ENCODE results near the gene EFS. TPM values are rescaled to one million over a fixed set of nuclear protein-coding genes. Genes with fewer than 3 reads are reported as not detected.

EFS gene
- polyA plus RNA-seq, 3 donors: not detected

GRCh38 chr14:23405516-23406025, 40.6 kb upstream of the EFS start:
- no peak for DNase-seq
- H3K36me3 ChIP-seq (replicated peaks in 1 of 2; ENCODE audit: control insufficient read depth in 1 of 2, insufficient read depth in 2 of 2, low read length in 2 of 2): no peaks in the 10 kb centered on the region
- no peak overlapping the region for H3K9ac ChIP-seq (ENCODE audit: insufficient read depth, low read length, poor library complexity, severe bottlenecking)
- H3K27me3 Mint-ChIP-seq (ENCODE audit: low read depth in 3 of 3): peaks cover 3 to 23% (median 3%) of the 10 kb centered on the region in 3 donors
- no peak overlapping the region for H3K27ac Mint-ChIP-seq
- intact Hi-C loops (cut with micrococcal nuclease): no loop called here
- 84% methylated on average over 10 of the region's 13 CpGs for WGBS (ENCODE audit: insufficient coverage)
- no peaks in the 10 kb centered on the region for H3K27me3 ChIP-seq (ENCODE audit: control insufficient read depth in 2 of 2, insufficient read depth in 2 of 2, low read length in 2 of 2)
- no peak for TF ChIP-seq CTCF (IDR thresholded peaks at IDR 0.05)
- peaks cover 5 to 7% of the 10 kb centered on the region in 2 donors for H3K4me1 ChIP-seq (ENCODE audit: control insufficient read depth in 1 of 2, insufficient read depth in 2 of 2, low read length in 2 of 2)
- no peak overlapping the region for H3K27ac ChIP-seq (ENCODE audit: low read depth in 1 of 2, low read length in 2 of 2)
- H4K20me1 ChIP-seq (ENCODE audit: insufficient read depth, low read length): no peaks in the 10 kb centered on the region
- no peaks in the 10 kb centered on the region for H3K9me3 Mint-ChIP-seq
- no peak overlapping the region for H3K4me2 ChIP-seq (replicated peaks; ENCODE audit: extremely low read depth, low read length, poor library complexity, severe bottlenecking)
- no peak overlapping the region for H3K4me3 Mint-ChIP-seq
- peaks cover 17% of the 10 kb centered on the region for H3K4me1 Mint-ChIP-seq
- no peaks in the 10 kb centered on the region for H3K79me2 ChIP-seq (ENCODE audit: insufficient read depth, low read length)
- H3K4me3 ChIP-seq (replicated peaks in 1 of 3; ENCODE audit: low read depth in 2 of 3, low read length in 3 of 3): no peak overlapping the region
- no peaks in the 10 kb centered on the region for H3K9me3 ChIP-seq (replicated peaks in 1 of 2; ENCODE audit: control insufficient read depth in 1 of 2, insufficient read depth in 1 of 2, low read length in 2 of 2)
- no peak overlapping the region for H2AFZ ChIP-seq (ENCODE audit: insufficient read depth, low read depth, low read length, poor library complexity, severe bottlenecking)
- H3K36me3 Mint-ChIP-seq: no peaks in the 10 kb centered on the region

- no peak overlapping the region for H3K4me2 ChIP-seq (replicated peaks; ENCODE audit: extremely low read depth, low read length, poor library complexity, severe bottlenecking)
- Mint-ChIP-seq H3K9me3 (no peaks in the 10 kb centered on the region), H3K4me1 (peaks cover 19% of the 10 kb centered on the region), H3K27ac (no peak overlapping the region), H3K27me3 (ENCODE audit: low read depth in 3 of 3) (peaks cover 3 to 22% (median 3%) of the 10 kb centered on the region in 3 donors), H3K4me3 (no peak overlapping the region), H3K36me3 (no peaks in the 10 kb centered on the region)
- H3K4me3 ChIP-seq (replicated peaks in 1 of 3; ENCODE audit: low read depth in 2 of 3, low read length in 3 of 3): no peak overlapping the region
- DNase-seq: no peak
- no peaks in the 10 kb centered on the region for H3K36me3 ChIP-seq (replicated peaks in 1 of 2; ENCODE audit: control insufficient read depth in 1 of 2, insufficient read depth in 2 of 2, low read length in 2 of 2)
- no peaks in the 10 kb centered on the region for H3K9me3 ChIP-seq (replicated peaks in 1 of 2; ENCODE audit: control insufficient read depth in 1 of 2, insufficient read depth in 1 of 2, low read length in 2 of 2)
- no peak overlapping the region for H3K9ac ChIP-seq (ENCODE audit: insufficient read depth, low read length, poor library complexity, severe bottlenecking)
- 92% methylated on average over 8 of the region's 10 CpGs for WGBS (ENCODE audit: insufficient coverage)
- intact Hi-C loops (cut with micrococcal nuclease): no loop called here
- peaks cover 5 to 7% of the 10 kb centered on the region in 2 donors for H3K4me1 ChIP-seq (ENCODE audit: control insufficient read depth in 1 of 2, insufficient read depth in 2 of 2, low read length in 2 of 2)
- no peaks in the 10 kb centered on the region for H3K79me2 ChIP-seq (ENCODE audit: insufficient read depth, low read length)
- H2AFZ ChIP-seq (ENCODE audit: insufficient read depth, low read depth, low read length, poor library complexity, severe bottlenecking): no peak overlapping the region
- H3K27ac ChIP-seq (ENCODE audit: low read depth in 1 of 2, low read length in 2 of 2): no peak overlapping the region
- H3K27me3 ChIP-seq (ENCODE audit: control insufficient read depth in 2 of 2, insufficient read depth in 2 of 2, low read length in 2 of 2): no peaks in the 10 kb centered on the region
- H4K20me1 ChIP-seq (ENCODE audit: insufficient read depth, low read length): no peaks in the 10 kb centered on the region
- no peak for TF ChIP-seq CTCF (IDR thresholded peaks at IDR 0.05)
Measured at GRCh38 chr14:23405096-23405495, 40.1 kb upstream of the EFS start.

Data from CD14-positive monocyte (primary cell).